Tibial artery (tissue), 4 donors: Measurements from ENCODE around the gene COL2A1.

Source experiments
- DNase-seq, 2 donors: peaks; one replicate each; pipeline ENCODE4 v3.0.0-alpha.2; 2019
- H3K27ac ChIP-seq, 2 donors: fragments of 200-600 bp; sonication (generic) in 1 of 2; 1 replicate in 1 of 2; 2 replicates in 1 of 2; pipeline ENCODE4 v1.5.1; 2018 to 2019; ENCODE audit warnings: mild to moderate bottlenecking in 1 of 2
- H3K27me3 ChIP-seq, 2 donors: fragments of 200-600 bp; sonication (generic) in 1 of 2; one replicate each; pipeline versions ENCODE4 v1.5.1 to v1.6.0; 2016 to 2019
- H3K36me3 ChIP-seq, 3 donors: fragments of 200-600 bp; sonication (generic) in 2 of 3; one replicate each; pipeline ENCODE4 v1.5.1; 2016 to 2019; ENCODE audit warnings: mild to moderate bottlenecking in 2 of 3
- H3K4me1 ChIP-seq, 4 donors: fragments of 200-600 bp; sonication (generic) in 2 of 4; 1 replicate in 3 of 4; 2 replicates in 1 of 4; pipeline ENCODE4 v1.5.1; 2016 to 2019
- H3K4me3 ChIP-seq, 2 donors: fragments of 200-600 bp; sonication (generic) in 1 of 2; 1 replicate in 1 of 2; 2 replicates in 1 of 2; pipeline ENCODE4 v1.5.1; 2018 to 2019; ENCODE audit warnings: mild to moderate bottlenecking in 2 of 2
- H3K9me3 ChIP-seq, 3 donors: fragments of 200-600 bp; sonication (generic) in 1 of 3; one replicate each; pipeline ENCODE4 v1.5.1; 2016 to 2019
- intact Hi-C: fragments of 100-400 bp; cut with DNase I; formaldehyde crosslinking; loops from one replicate; pipeline ENCODE4 v1.15.0; 2023; ENCODE audit warnings: low total_unique reads
- TF ChIP-seq, protein P1 (sequence below), 2 experiments: fragments of 200-600 bp in 1 of 2; fragments of 450-650 bp in 1 of 2; IDR thresholded peaks; one replicate each; pipeline ENCODE4 v1.5.1; 2017 to 2019; ENCODE audit warnings: antibody characterized with exemption in 2 of 2, mild to moderate bottlenecking in 1 of 2, moderate library complexity in 1 of 2

Gene COL2A1

DNA sequence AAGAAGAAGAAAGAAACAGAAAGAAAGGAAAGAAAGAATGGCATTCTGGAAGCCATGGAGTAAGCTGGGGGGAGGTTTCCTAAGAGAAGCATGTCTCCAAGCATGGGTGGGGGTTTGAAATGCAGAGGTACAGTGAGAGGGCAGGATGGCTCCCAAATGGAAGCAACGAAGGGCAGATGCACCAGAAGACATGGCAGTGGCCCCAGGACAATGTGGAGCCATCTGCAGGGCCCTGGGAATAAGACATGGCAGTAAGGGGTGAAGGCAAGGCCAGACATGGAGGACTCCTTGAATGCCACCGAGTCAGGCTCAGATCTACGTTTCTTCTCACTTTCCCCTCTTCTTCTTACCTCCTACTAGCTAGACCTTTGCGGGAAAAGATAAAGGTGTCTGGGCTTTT, 4.7 kb upstream of the COL2A1 start:
- TF ChIP-seq, protein P1, sequence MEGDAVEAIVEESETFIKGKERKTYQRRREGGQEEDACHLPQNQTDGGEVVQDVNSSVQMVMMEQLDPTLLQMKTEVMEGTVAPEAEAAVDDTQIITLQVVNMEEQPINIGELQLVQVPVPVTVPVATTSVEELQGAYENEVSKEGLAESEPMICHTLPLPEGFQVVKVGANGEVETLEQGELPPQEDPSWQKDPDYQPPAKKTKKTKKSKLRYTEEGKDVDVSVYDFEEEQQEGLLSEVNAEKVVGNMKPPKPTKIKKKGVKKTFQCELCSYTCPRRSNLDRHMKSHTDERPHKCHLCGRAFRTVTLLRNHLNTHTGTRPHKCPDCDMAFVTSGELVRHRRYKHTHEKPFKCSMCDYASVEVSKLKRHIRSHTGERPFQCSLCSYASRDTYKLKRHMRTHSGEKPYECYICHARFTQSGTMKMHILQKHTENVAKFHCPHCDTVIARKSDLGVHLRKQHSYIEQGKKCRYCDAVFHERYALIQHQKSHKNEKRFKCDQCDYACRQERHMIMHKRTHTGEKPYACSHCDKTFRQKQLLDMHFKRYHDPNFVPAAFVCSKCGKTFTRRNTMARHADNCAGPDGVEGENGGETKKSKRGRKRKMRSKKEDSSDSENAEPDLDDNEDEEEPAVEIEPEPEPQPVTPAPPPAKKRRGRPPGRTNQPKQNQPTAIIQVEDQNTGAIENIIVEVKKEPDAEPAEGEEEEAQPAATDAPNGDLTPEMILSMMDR (IDR thresholded peaks at IDR 0.05) = no peak
- H3K27me3 ChIP-seq = peaks cover 0 to 65% of the 10 kb centered on the region in 2 donors
- H3K4me1 ChIP-seq = peaks cover 0 to 14% (median 14%) of the 10 kb centered on the region in 4 donors
- no peaks in the 10 kb centered on the region for H3K36me3 ChIP-seq
- DNase-seq = no peak
- no peak overlapping the region for H3K27ac ChIP-seq
- intact Hi-C loops = no loop called here
- H3K9me3 ChIP-seq = no peaks in the 10 kb centered on the region
- no peak overlapping the region for H3K4me3 ChIP-seq

DNA sequence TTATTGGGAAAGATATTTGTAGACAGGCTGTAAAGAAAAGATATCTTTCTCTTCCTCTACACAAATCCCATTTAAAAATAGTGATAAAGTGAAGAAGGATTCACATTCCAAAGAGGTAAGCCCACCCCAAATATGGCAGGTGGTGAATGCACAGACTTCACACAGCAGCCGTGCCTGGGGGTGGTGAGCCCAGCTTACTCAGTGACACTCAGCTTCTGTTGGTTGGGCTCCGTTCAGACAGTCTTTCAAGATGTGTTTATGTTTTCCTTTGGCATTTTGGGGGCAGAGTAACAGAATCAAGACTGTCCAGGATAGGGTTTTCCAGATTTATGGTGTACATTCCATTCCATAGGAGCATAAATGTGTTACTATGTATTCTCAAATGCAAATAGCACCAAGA, 4.1 kb upstream of the COL2A1 start:
- H3K4me3 ChIP-seq = no peak overlapping the region
- no peak overlapping the region for H3K27ac ChIP-seq
- H3K9me3 ChIP-seq = no peaks in the 10 kb centered on the region
- H3K27me3 ChIP-seq = peaks cover 0 to 71% of the 10 kb centered on the region in 2 donors
- no peak for DNase-seq
- intact Hi-C loops = no loop called here
- H3K4me1 ChIP-seq = peaks cover 0 to 20% (median 20%) of the 10 kb centered on the region in 4 donors
- H3K36me3 ChIP-seq = no peaks in the 10 kb centered on the region
- TF ChIP-seq, protein P1 (IDR thresholded peaks at IDR 0.05) = no peak

DNA sequence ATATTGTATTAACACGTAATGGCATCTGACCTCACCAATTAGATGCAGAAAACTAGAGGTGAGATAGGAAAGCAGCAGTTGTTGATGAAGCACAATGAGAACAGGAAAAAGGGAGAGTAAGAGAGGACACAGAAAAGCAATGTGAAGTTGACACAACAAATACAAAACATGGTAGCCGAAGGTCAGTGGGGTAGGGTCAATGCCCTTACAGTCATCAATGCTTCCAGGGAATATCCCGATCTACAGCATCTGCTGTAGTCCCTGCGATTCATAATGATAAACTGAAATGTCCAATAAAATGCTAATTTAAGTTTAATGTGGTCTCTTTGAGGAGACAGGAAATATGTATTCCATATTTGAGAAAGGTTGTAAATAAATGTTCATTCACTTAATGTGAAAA, 2.9 kb upstream of the COL2A1 start:
- Histone ChIP-seq H3K4me3 (no peak overlapping the region), H3K27me3 (peaks cover 0 to 80% of the 10 kb centered on the region in 2 donors), H3K4me1 (peaks cover 0 to 32% (median 31%) of the 10 kb centered on the region in 4 donors), H3K9me3 (no peaks in the 10 kb centered on the region), H3K36me3 (no peaks in the 10 kb centered on the region), H3K27ac (no peak overlapping the region)
- intact Hi-C loops = no loop called here
- TF ChIP-seq, protein P1 (IDR thresholded peaks at IDR 0.05) = no peak
- no peak for DNase-seq

DNA sequence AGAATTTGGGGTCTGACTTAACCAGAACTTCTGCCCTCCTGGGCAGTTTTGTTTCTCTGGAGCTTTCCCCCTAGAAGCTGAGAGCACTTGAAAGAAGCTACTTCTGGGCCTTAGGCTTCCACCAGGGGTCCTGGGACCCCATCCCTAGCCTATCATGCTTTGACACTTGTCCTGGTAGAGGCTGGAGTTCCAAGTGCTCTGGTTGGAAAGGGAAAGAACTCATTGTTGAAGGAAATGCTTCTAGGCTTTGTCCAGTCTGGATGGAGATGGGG, 1.4 kb upstream of the COL2A1 start:
- Histone ChIP-seq H3K4me1 (peaks cover 0 to 47% (median 41%) of the 10 kb centered on the region in 4 donors), H3K27ac (no peak overlapping the region), H3K27me3 (peaks cover 0 to 78% of the 10 kb centered on the region in 2 donors), H3K4me3 (no peak overlapping the region), H3K36me3 (no peaks in the 10 kb centered on the region), H3K9me3 (no peaks in the 10 kb centered on the region)
- TF ChIP-seq, protein P1 (IDR thresholded peaks at IDR 0.05) = no peak
- intact Hi-C loops = no loop called here
- no peak for DNase-seq

DNA sequence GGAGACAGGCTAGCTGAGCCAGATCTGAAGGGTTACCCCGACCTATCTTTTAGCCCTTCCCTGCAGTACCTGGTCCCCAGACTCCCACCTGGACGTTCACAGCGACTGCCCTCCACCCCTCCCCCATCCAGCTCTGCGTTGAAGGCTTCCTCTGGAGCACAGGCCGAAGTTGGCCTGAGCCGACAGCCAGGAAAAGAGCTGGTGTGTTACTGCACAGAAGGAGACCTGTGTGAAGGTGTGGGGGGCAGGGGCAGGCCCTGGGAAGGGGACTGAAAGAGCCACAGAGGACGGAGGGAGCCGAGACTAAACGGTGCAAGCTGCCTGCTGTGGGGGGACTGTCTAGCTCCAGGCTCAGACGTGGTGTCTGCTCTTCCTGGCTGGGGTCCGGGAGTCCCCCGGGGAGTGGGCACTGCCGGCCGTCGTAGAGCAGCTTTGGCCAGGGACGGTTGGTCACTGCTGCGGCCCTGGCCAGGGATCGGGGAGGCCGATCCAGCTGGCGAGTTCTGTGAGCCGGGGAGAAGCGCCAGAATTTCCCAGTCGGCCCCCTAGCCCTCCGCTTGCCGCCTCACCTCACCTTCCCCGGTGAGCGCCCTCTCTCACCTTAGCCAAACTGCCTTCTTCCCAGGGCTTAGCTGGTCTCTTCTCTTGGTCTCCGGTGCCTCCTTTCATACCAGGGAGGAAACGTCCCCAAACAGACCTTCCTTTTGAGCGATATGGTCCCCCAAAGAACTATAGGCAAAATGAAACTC, 899 bp upstream of the COL2A1 start:
- intact Hi-C loops = no loop called here
- TF ChIP-seq, protein P1 (IDR thresholded peaks at IDR 0.05) = no peak
- no peaks in the 10 kb centered on the region for H3K9me3 ChIP-seq
- H3K27ac ChIP-seq = no peak overlapping the region
- H3K4me3 ChIP-seq = peak overlapping the region in 1 of 2 donors; percentile 49
- no peak for DNase-seq
- H3K4me1 ChIP-seq = peaks cover 0 to 48% (median 41%) of the 10 kb centered on the region in 4 donors
- no peaks in the 10 kb centered on the region for H3K36me3 ChIP-seq
- H3K27me3 ChIP-seq = peaks cover 0 to 77% of the 10 kb centered on the region in 2 donors
